NCI-H2196 treated with DMSO at 0.1 percent for 48 hours (cell line): ENCODE data around the gene HCFC1.
A peak's percentile ranks its signal among the peaks of the same experiment; 100 is the strongest.

Experiments used
- DNase-seq: peaks from one replicate; lab custom pipeline; 2025; ENCODE audit not compliant: unreplicated experiment; lab: John Stamatoyannopoulos, UW

The HCFC1 gene

GRCh38 chrX:153971450-153972367, at the start of gene HCFC1:
TSS of gene HCFC1 (minus strand) at chrX:153971818. CDS start at chrX:153970840, 978 bp downstream.
- peak; percentile 55 for DNase-seq

- DNase-seq = no peak
Observed at GRCh38 chrX:154021131-154021611, 49.6 kb upstream of the HCFC1 start.

- DNase-seq = no peak
Observed at GRCh38 chrX:154020536-154021115, 49.0 kb upstream of the HCFC1 start.

- DNase-seq = no peak
Observed at GRCh38 chrX:154019633-154020528, 48.3 kb upstream of the HCFC1 start, which contains the start of gene IRAK1. TSS of gene IRAK1 (minus strand) at chrX:154019902. CDS start at chrX:154019812, 90 bp downstream.

- DNase-seq = no peak
Observed at GRCh38 chrX:154019061-154019621, 47.5 kb upstream of the HCFC1 start.

DNA sequence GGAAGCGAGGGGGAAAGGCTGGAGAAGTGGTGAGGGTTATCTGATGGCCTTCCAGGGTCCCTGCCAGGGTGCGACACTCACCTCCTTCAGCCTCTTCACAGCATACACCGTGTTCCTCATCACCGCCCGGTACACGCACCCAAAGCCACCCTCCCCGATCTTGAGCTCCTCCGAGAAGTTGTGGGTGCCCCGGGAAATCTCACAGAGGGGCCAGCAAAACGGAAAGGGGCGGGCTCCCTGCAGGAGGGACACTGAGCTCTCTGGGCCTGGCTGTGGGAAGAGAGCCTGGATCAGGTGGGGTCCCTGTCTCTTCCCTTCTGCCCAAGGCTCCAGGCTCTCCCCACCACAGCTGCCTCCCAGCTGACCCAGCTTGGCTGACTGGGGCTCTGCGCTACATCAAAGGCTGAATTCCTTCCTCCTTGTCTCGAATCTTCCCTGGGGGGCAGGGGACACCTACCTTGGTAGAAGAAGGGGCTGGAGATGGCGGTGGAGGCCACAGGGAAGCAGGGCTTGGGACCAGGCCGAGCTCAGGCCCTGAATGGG, 47.0 kb upstream of the HCFC1 start:
- DNase-seq = no peak

DNA sequence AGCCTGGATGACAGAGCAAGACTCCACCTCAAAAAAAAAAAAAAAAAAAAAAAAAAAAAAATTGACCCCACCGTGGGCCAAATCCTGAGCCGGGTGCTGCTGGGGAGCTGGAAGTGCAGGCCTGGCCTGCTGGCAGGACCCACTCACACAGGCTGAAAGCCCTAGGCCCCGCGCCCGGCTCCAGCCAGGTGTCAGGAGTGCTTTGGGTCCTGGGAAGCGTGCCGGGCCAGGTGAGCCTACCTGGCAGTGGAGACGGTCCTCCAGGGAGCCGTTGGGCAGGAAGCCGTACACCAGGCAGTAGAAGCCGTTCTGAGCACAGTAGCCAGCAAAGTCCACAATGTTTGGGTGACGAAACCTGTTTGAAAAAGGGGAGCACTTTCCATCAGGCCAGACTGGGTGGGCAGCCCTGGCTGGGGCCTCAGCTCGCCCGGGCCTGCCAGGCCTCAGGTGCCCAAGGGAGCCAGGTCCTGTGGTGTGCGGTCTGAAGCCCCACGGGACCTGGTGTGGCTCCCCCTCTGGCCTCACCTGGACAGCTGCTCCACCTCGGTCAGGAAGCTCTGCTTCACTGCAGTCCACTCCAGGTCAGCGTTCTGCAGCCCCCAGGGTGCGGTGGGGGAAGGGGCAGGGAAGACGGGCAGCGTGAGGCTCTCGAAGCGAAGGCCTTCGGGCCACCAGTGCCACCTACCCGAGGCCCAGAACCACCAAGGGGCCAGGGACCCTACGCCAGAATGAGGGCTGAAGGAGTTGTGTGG, 46.3 kb upstream of the HCFC1 start:
- DNase-seq = no peak

DNA sequence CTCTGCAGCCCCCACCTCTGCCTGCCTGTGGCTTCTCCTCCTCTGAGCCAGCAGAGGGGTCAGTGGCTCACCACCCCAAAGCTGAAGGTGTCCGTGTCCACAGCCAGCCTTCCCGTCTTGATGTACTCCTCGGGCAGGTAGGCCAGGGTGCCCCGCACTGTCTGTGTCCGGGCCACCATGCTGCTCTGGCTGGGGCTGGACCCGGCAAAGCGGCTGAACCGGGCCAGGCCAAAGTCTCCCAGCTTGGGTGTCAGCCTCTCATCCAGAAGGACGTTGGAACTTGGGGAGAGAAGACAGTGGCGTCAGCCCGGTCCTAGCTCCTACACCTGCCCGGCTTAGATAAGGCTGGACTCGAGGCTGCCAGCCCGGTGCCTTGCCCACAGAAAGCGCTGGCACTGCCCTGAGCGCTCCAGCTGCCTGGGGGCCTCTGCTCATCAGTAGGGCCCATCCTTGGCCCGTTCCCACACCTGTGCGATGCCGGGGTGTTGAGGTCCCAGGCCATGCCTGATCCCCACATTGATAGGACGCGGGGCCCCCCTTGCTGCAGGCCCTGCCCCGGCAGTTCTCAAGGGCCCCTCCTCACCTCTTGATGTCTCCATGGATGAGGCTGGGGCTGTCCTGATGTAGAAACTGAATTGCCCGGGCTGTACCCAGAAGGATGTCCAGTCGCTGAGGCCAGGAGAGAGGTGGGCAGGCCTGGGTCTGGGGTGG, 44.9 kb upstream of the HCFC1 start:
- DNase-seq = no peak

- DNase-seq = no peak
Observed at GRCh38 chrX:154015581-154016264, 44.1 kb upstream of the HCFC1 start.

- DNase-seq = no peak
Observed at GRCh38 chrX:154014429-154015380, 43.1 kb upstream of the HCFC1 start.

DNA sequence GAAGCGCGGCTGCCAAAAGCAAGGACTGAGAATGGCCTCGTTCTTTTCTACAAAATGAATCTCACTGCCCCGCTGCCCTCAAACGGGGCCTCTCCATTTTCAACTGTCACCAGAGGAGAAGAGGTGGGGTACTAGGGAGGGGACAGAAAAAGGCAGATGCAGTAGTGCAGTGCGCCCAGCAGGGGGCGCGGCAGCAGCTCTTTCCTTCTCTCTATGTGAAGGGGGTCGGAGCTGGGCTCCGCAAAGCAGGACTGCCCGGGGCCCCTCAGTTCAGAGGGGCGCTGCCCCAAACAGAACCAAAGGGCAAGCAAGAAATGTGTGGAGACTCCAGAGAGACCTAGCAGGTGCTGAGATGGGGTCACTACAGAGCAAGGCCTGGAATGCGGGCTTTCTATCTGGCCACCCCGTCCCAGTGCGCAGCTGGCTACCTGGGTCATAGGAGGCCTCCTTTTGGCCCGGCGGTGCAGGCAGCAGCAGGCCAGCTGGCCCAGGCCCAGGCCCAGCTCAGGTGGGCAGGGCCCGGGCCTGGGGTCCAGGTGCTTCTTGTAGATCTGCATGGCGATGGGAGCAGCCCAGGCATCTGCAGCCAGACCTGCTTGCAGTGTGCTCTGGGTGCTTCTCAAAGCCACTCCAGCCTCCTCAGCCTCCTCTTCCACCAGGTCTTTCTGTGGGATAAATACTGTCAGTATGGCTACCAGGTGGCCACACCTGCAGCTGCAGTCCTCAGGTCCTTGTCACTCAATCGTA, 42.2 kb upstream of the HCFC1 start:
- peak; percentile 1 for DNase-seq

GRCh38 chrX:154013001-154013421, 41.4 kb upstream of the HCFC1 start:
- no peak for DNase-seq

DNA sequence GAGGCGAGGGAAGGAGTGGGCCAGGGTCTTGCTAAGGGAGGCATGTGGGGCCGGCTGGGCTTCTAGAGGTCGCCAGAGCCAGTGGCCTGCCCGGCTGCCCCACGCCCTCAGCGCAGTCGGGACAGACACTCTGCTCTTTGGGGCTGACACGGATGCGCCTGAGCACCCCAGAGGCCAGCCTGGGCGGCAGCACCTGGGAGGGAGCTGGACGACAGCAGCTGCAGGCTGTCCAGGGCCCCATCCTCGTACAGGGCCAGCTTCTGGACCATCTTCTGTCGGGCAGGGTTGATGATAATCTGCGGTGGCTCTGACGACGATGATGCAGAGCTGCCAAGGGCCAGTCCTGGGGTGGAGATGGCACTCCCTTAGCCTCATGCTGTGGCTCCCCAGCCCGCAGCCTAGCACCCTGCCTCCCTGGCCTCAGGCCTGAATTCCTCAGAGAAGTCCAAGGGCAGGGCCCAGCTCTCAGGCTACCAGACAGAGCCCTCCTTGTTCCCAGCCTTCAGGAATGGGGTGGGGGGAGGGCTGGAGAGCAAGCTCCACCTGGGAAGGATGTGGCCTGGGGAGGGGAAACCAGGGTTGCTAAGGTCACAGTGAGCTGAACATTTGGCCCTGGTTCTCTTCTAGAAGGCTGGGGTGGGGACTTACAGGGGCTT, 40.8 kb upstream of the HCFC1 start:
- DNase-seq = no peak

- no peak for DNase-seq
Observed at GRCh38 chrX:154011376-154012335, 40.0 kb upstream of the HCFC1 start.
